Measurements from ENCODE around the gene PRR12.

PRR12 gene

GRCh38 chr19:49546825-49547565 is 44.0 kb upstream of the PRR12 start:
- TF ChIP-seq CTCF (IDR thresholded peaks at IDR 0.05; ENCODE audit: control extremely low read depth, extremely low read depth, low read depth, missing control alignments), result peak; percentile 81
- CTCF ChIA-PET, result interaction anchor here (0.7 to 7.2 kb wide), 33 partner anchors 9 to 326 kb away, joined by 3 to 98 read pairs (median 5); partner anchors contain the start of genes FLT3LG, NOSIP, RCN3 and RRAS
- POLR2A ChIA-PET, result no interaction called here
- DNase-seq (ENCODE audit: extremely low spot score), result peak; percentile 80

GRCh38 chr19:49549045-49549444 is 41.9 kb upstream of the PRR12 start:
- no peak for DNase-seq (ENCODE audit: extremely low spot score)
- ChIA-PET POLR2A (interaction anchor here (1.3 kb wide), 1 partner anchor 31 kb away, joined by 3 read pairs; the partner anchor contains the start of gene NOSIP), CTCF (interaction anchor here (1.0 to 7.2 kb wide), 11 partner anchors 14 to 132 kb away, joined by 3 to 98 read pairs (median 4); no protein-coding TSS in a partner anchor)
- TF ChIP-seq CTCF (IDR thresholded peaks at IDR 0.05; ENCODE audit: control extremely low read depth, extremely low read depth, low read depth, missing control alignments), result no peak

- CTCF ChIA-PET, result interaction anchor here (1.2 to 7.2 kb wide), 6 partner anchors 11 to 49 kb away, joined by 3 to 98 read pairs (median 6); no protein-coding TSS in a partner anchor
- DNase-seq (ENCODE audit: extremely low spot score), result no peak
- no peak for TF ChIP-seq CTCF (IDR thresholded peaks at IDR 0.05; ENCODE audit: control extremely low read depth, extremely low read depth, low read depth, missing control alignments)
- POLR2A ChIA-PET, result no interaction called here
Observed at GRCh38 chr19:49551531-49551930, 39.5 kb upstream of the PRR12 start.

GRCh38 chr19:49552749-49553148 is 38.2 kb upstream of the PRR12 start:
- CTCF ChIA-PET, result interaction anchor here (2.0 kb wide), 1 partner anchor 18 kb away, joined by 11 read pairs; no protein-coding TSS in a partner anchor
- no peak for DNase-seq (ENCODE audit: extremely low spot score)
- POLR2A ChIA-PET, result no interaction called here
- TF ChIP-seq CTCF (IDR thresholded peaks at IDR 0.05; ENCODE audit: control extremely low read depth, extremely low read depth, low read depth, missing control alignments), result no peak

- CTCF ChIA-PET, result interaction anchor here (1.1 to 1.5 kb wide), 2 partner anchors 17 to 51 kb away, joined by 4 to 5 read pairs; no protein-coding TSS in a partner anchor
- no peak for DNase-seq (ENCODE audit: extremely low spot score)
- TF ChIP-seq CTCF (IDR thresholded peaks at IDR 0.05; ENCODE audit: control extremely low read depth, extremely low read depth, low read depth, missing control alignments), result no peak
- POLR2A ChIA-PET, result interaction anchor here (0.7 kb wide), 1 partner anchor 297 kb away, joined by 8 read pairs; no protein-coding TSS in a partner anchor
Observed at GRCh38 chr19:49553451-49554271, 37.3 kb upstream of the PRR12 start.

GRCh38 chr19:49554701-49555181 is 36.2 kb upstream of the PRR12 start:
- DNase-seq (ENCODE audit: extremely low spot score), result no peak
- CTCF ChIA-PET, result interaction anchor here (1.5 kb wide), 1 partner anchor 52 kb away, joined by 4 read pairs; no protein-coding TSS in a partner anchor
- POLR2A ChIA-PET, result no interaction called here
- no peak for TF ChIP-seq CTCF (IDR thresholded peaks at IDR 0.05; ENCODE audit: control extremely low read depth, extremely low read depth, low read depth, missing control alignments)
